H9 (cell line): Measurements from ENCODE around the gene NXNL2. TPM values are rescaled to one million over a fixed set of nuclear protein-coding genes. Genes with fewer than 3 reads are reported as not detected.

Experiments used
- DNase-seq: peaks from one replicate; pipeline ENCODE4 v3.0.0-alpha.2; 2017
- H2AFZ ChIP-seq: one replicate; pipeline ENCODE4 v1.6.1; 2013; ENCODE audit warnings: mild to moderate bottlenecking, low read length, control low read depth, moderate library complexity
- H2AK5ac ChIP-seq: 2 replicates; pipeline ENCODE4 v1.6.1; 2013; ENCODE audit warnings: low read length, control low read depth, mixed read lengths; ENCODE audit not compliant: insufficient read length
- H2BK120ac ChIP-seq: one replicate; pipeline ENCODE4 v1.6.1; 2013; ENCODE audit warnings: low read depth, mild to moderate bottlenecking, low read length, control low read depth, inconsistent platforms; ENCODE audit not compliant: poor library complexity, severe bottlenecking
- H2BK12ac ChIP-seq: 2 replicates; pipeline ENCODE4 v1.6.1; 2013; ENCODE audit warnings: low read length, control low read depth, mixed read lengths, low read depth; ENCODE audit not compliant: insufficient read length
- H2BK15ac ChIP-seq: 2 replicates; pipeline ENCODE4 v1.6.1; 2013; ENCODE audit warnings: low read depth, low read length, control low read depth
- H2BK20ac ChIP-seq: one replicate; pipeline ENCODE4 v1.6.1; 2013; ENCODE audit warnings: low read depth, mild to moderate bottlenecking, low read length, control low read depth, inconsistent platforms; ENCODE audit not compliant: poor library complexity, severe bottlenecking
- H2BK5ac ChIP-seq: 2 replicates; pipeline ENCODE4 v1.6.1; 2013; ENCODE audit warnings: low read length, control low read depth, mixed read lengths; ENCODE audit not compliant: insufficient read length
- H3K14ac ChIP-seq: 2 replicates; pipeline ENCODE4 v1.6.1; 2013; ENCODE audit warnings: low read length, control low read depth; ENCODE audit not compliant: insufficient read depth
- H3K18ac ChIP-seq: 2 replicates; pipeline ENCODE4 v1.6.1; 2013; ENCODE audit warnings: low read depth, mild to moderate bottlenecking, mixed read lengths, low read length, control low read depth; ENCODE audit not compliant: insufficient read length
- H3K23ac ChIP-seq: 2 replicates; pipeline ENCODE4 v1.6.1; 2013; ENCODE audit warnings: low read length, control low read depth, mixed read lengths, low read depth; ENCODE audit not compliant: insufficient read length
- H3K23me2 ChIP-seq: 2 replicates; pipeline ENCODE4 v1.6.1; 2013; ENCODE audit warnings: low read depth, mild to moderate bottlenecking, mixed read lengths, low read length, control low read depth; ENCODE audit not compliant: insufficient read length, poor library complexity, severe bottlenecking
- H3K27ac ChIP-seq: 2 replicates; pipeline ENCODE4 v1.5.1; 2013; ENCODE audit warnings: low read length, control low read depth, mixed read lengths, low read depth; ENCODE audit not compliant: insufficient read length
- H3K27me3 ChIP-seq: 2 replicates; pipeline ENCODE4 v1.6.1; 2013; ENCODE audit warnings: low read length, control low read depth, inconsistent platforms; ENCODE audit not compliant: insufficient read depth
- H3K4ac ChIP-seq: 2 replicates; pipeline ENCODE4 v1.6.1; 2013; ENCODE audit warnings: low read depth, mild to moderate bottlenecking, control low read depth, inconsistent platforms, low read length, moderate library complexity
- H3K4me1 ChIP-seq: 2 replicates; pipeline ENCODE4 v1.6.1; 2013; ENCODE audit warnings: low read length, control low read depth, inconsistent platforms; ENCODE audit not compliant: insufficient read depth
- H3K4me2 ChIP-seq: 2 replicates; pipeline ENCODE4 v1.6.1; 2013; ENCODE audit warnings: low read length, control low read depth, mixed read lengths; ENCODE audit not compliant: insufficient read length, insufficient read depth
- H3K56ac ChIP-seq: 2 replicates; pipeline ENCODE4 v1.6.1; 2013; ENCODE audit warnings: low read depth, mild to moderate bottlenecking, mixed read lengths, low read length, control low read depth; ENCODE audit not compliant: insufficient read length
- H3K79me1 ChIP-seq: 2 replicates; pipeline ENCODE4 v1.6.1; 2013; ENCODE audit warnings: low read depth, mild to moderate bottlenecking, moderate library complexity, low read length, control low read depth, inconsistent platforms; ENCODE audit not compliant: insufficient read depth, poor library complexity, severe bottlenecking
- H3K79me2 ChIP-seq: 2 replicates; pipeline ENCODE4 v1.6.1; 2013; ENCODE audit warnings: low read length, control low read depth, inconsistent platforms; ENCODE audit not compliant: insufficient read depth
- H3K9ac ChIP-seq: 2 replicates; pipeline ENCODE4 v1.6.1; 2013; ENCODE audit warnings: low read length, control low read depth, mixed read lengths; ENCODE audit not compliant: insufficient read length; ENCODE audit errors: extremely low read depth
- H3K9me3 ChIP-seq: one replicate; pipeline ENCODE4 v1.6.1; 2013; ENCODE audit warnings: low read depth, low read length, inconsistent platforms; ENCODE audit not compliant: control insufficient read depth
- H3T11ph ChIP-seq: one replicate; pipeline ENCODE4 v1.6.1; 2013; ENCODE audit warnings: mild to moderate bottlenecking, low read length, control low read depth, inconsistent platforms
- H4K20me1 ChIP-seq: one replicate; pipeline ENCODE4 v1.6.1; 2013; ENCODE audit not compliant: control insufficient read depth, insufficient read length, insufficient read depth
- H4K5ac ChIP-seq: 2 replicates; pipeline ENCODE4 v1.6.1; 2013; ENCODE audit warnings: low read depth, mild to moderate bottlenecking, mixed read lengths, low read length, control low read depth; ENCODE audit not compliant: insufficient read length
- H4K8ac ChIP-seq: replicated peaks from 2 replicates; pipeline ENCODE4 v1.6.1; 2013; ENCODE audit warnings: low read length, control low read depth, mixed read lengths, low read depth; ENCODE audit not compliant: insufficient read length
- H4K91ac ChIP-seq: 2 replicates; pipeline ENCODE4 v1.6.1; 2013; ENCODE audit warnings: low read depth, mild to moderate bottlenecking, moderate library complexity, mixed read lengths, low read length, control low read depth; ENCODE audit not compliant: insufficient read length
- H3K27ac Mint-ChIP-seq, 3 experiments: 2 replicates in 2 of 3; 3 replicates in 1 of 3; pipeline ENCODE4 v1.8.0; 2020 to 2021; ENCODE audit warnings: mixed read lengths in 3 of 3, mild to moderate bottlenecking in 1 of 3, moderate library complexity in 1 of 3
- H3K27me3 Mint-ChIP-seq: 2 replicates; pipeline ENCODE4 v1.8.0; 2021; ENCODE audit warnings: low read depth, mild to moderate bottlenecking, moderate library complexity, mixed read lengths
- H3K36me3 Mint-ChIP-seq, 3 experiments: 2 replicates in 2 of 3; 3 replicates in 1 of 3; pipeline ENCODE4 v1.8.0; 2020 to 2021; ENCODE audit warnings: low read depth in 3 of 3, mixed read lengths in 3 of 3; ENCODE audit not compliant: insufficient read depth in 1 of 3
- H3K4me1 Mint-ChIP-seq, 2 experiments: 2 replicates each; pipeline ENCODE4 v1.8.0; 2020; ENCODE audit warnings: mixed read lengths in 2 of 2
- H3K4me3 Mint-ChIP-seq, 2 experiments: 2 replicates in 1 of 2; 3 replicates in 1 of 2; pipeline ENCODE4 v1.8.0; 2020 to 2021; ENCODE audit warnings: mild to moderate bottlenecking in 2 of 2, mixed read lengths in 2 of 2, moderate library complexity in 1 of 2
- H3K9me3 Mint-ChIP-seq, 2 experiments: 2 replicates in 1 of 2; 3 replicates in 1 of 2; pipeline ENCODE4 v1.8.0; 2020; ENCODE audit warnings: mild to moderate bottlenecking in 2 of 2, mixed read lengths in 2 of 2, moderate library complexity in 1 of 2
- WGBS: extraction: QIAGEN DNeasy Blood & Tissue Kit; methylation state at CpG from one replicate; pipeline ENCODE4 v1.1.7; 2013; ENCODE audit warnings: missing lambda C conversion rate, low lambda C conversion rate, mixed read lengths; ENCODE audit not compliant: insufficient read length; ENCODE audit errors: extremely low coverage; 5-methylcytosine and 5-hydroxymethylcytosine counted together
- total RNA-seq: library from RNA; stranded (reverse); gene quantifications from 2 replicates; pipeline ENCODE4 v1.2.1, GENCODE V29; 2021
- TF ChIP-seq, protein P1 (sequence below): fragments of 200-600 bp; sonication (generic); conservative IDR thresholded peaks from 3 replicates; pipeline ENCODE4 v1.8.0; 2021; ENCODE audit warnings: antibody characterized with exemption, mild to moderate bottlenecking

NXNL2 gene
- total RNA-seq, 1 experiment from 2014 or later = 0.57 TPM

DNA sequence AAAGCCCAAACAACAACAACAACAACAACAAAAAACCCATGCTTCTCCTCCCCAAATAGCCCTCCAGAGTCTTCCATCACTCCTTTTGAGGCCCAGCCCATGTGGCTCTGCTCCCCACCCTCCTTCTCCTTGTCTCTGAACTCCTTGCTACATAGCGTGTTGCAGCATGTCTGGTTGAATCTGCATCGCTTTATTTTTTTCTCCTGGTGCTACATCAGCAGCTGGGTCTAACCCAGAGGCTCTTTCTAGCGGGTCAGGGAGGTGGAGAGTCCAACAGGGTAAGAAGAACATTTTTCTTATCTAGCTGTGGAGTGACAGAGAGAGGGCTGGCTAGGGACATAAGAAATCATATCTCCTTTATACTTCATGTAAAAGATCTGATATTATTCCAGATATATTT lies 18.4 kb downstream of the NXNL2 start:
- Histone ChIP-seq H4K8ac (no peak overlapping the region), H3K4me2 (no peak overlapping the region), H3K27ac (no peak overlapping the region), H3K56ac (no peak overlapping the region), H3K14ac (no peak overlapping the region), H2BK15ac (no peak overlapping the region), H3K9me3 (no peaks in the 10 kb centered on the region), H2AK5ac (no peak overlapping the region), H4K20me1 (no peaks in the 10 kb centered on the region), H3K9ac (no peak overlapping the region), H2BK5ac (no peak overlapping the region), H3K4ac (no peak overlapping the region), H3K79me2 (no peaks in the 10 kb centered on the region), H3K23me2 (no peaks in the 10 kb centered on the region), H3T11ph (no peak overlapping the region), H3K79me1 (no peaks in the 10 kb centered on the region), H2BK20ac (no peak overlapping the region), H3K23ac (no peak overlapping the region), H4K91ac (no peak overlapping the region), H2BK12ac (no peak overlapping the region), H3K18ac (no peak overlapping the region), H4K5ac (no peak overlapping the region), H2BK120ac (no peak overlapping the region), H2AFZ (no peak overlapping the region), H3K4me1 (no peaks in the 10 kb centered on the region; the same call in 1 of the 2 replicates), H3K27me3 (no peaks in the 10 kb centered on the region)
- Mint-ChIP-seq H3K9me3 (no peaks in the 10 kb centered on the region; a peak in 1 of 5 replicates), H3K27ac (no peak overlapping the region), H3K4me1 (peaks cover 17 to 21% of the 10 kb centered on the region in 2 experiments), H3K4me3 (no peak overlapping the region), H3K36me3 (peaks cover 0 to 4% (median 0%) of the 10 kb centered on the region in 3 experiments; a peak in 2 of 7 replicates), H3K27me3 (peaks cover 19% of the 10 kb centered on the region)
- no CpG with 5 or more reads among the region's 3 CpGs for WGBS
- no peak for DNase-seq
- TF ChIP-seq, protein P1, sequence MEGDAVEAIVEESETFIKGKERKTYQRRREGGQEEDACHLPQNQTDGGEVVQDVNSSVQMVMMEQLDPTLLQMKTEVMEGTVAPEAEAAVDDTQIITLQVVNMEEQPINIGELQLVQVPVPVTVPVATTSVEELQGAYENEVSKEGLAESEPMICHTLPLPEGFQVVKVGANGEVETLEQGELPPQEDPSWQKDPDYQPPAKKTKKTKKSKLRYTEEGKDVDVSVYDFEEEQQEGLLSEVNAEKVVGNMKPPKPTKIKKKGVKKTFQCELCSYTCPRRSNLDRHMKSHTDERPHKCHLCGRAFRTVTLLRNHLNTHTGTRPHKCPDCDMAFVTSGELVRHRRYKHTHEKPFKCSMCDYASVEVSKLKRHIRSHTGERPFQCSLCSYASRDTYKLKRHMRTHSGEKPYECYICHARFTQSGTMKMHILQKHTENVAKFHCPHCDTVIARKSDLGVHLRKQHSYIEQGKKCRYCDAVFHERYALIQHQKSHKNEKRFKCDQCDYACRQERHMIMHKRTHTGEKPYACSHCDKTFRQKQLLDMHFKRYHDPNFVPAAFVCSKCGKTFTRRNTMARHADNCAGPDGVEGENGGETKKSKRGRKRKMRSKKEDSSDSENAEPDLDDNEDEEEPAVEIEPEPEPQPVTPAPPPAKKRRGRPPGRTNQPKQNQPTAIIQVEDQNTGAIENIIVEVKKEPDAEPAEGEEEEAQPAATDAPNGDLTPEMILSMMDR = no peak
